GM19467 (cell line): ENCODE results near the gene LAYN.

Source experiments
- ATAC-seq: cut with Tn5 transposase; IDR thresholded peaks from one replicate; pipeline ENCODE4 v1.9.1; 2021; ENCODE audit warnings: mild to moderate bottlenecking, moderate library complexity; ENCODE audit not compliant: unreplicated experiment

Gene LAYN

GRCh38 chr11:111561306-111561705, 20.8 kb downstream of the LAYN start:
- ATAC-seq: no peak

GRCh38 chr11:111561791-111562325, 21.3 kb downstream of the LAYN start:
- no peak for ATAC-seq

GRCh38 chr11:111562692-111563389, 22.3 kb downstream of the LAYN start:
- ATAC-seq: no peak

- no peak for ATAC-seq
These were observed 24.7 kb downstream of the LAYN start for GRCh38 chr11:111565114-111565720.

- ATAC-seq: no peak
These were observed 25.8 kb downstream of the LAYN start for GRCh38 chr11:111566324-111566723.

- no peak for ATAC-seq
These were observed 29.0 kb downstream of the LAYN start for GRCh38 chr11:111569476-111569875.

GRCh38 chr11:111570796-111571195, 30.3 kb downstream of the LAYN start:
- ATAC-seq: no peak

GRCh38 chr11:111571829-111572501, 31.4 kb downstream of the LAYN start:
- no peak for ATAC-seq

- ATAC-seq: no peak
These were observed 32.1 kb downstream of the LAYN start for GRCh38 chr11:111572581-111572980.

- no peak for ATAC-seq
These were observed 33.3 kb downstream of the LAYN start for GRCh38 chr11:111573821-111574249.

- no peak for ATAC-seq
These were observed 34.1 kb downstream of the LAYN start for GRCh38 chr11:111574373-111575225.

GRCh38 chr11:111575740-111576139, 35.2 kb downstream of the LAYN start:
- ATAC-seq: no peak

- ATAC-seq: no peak
These were observed 37.3 kb downstream of the LAYN start for GRCh38 chr11:111577821-111578220.

GRCh38 chr11:111581341-111581740, 40.8 kb downstream of the LAYN start:
- no peak for ATAC-seq

- no peak for ATAC-seq
These were observed 41.6 kb downstream of the LAYN start for GRCh38 chr11:111582163-111582562.

- no peak for ATAC-seq
These were observed 42.4 kb downstream of the LAYN start for GRCh38 chr11:111582881-111583280.

GRCh38 chr11:111585371-111585770, 44.9 kb downstream of the LAYN start:
- no peak for ATAC-seq

GRCh38 chr11:111586388-111586831, 45.9 kb downstream of the LAYN start:
- ATAC-seq: no peak

- ATAC-seq: no peak
These were observed 48.6 kb downstream of the LAYN start for GRCh38 chr11:111589114-111589513.

GRCh38 chr11:111589886-111590499, 49.5 kb downstream of the LAYN start:
- no peak for ATAC-seq
